ENCODE measurements around the gene INPP5J. TPM values are rescaled to one million over a fixed set of nuclear protein-coding genes. Genes with fewer than 3 reads are reported as not detected.

The INPP5J gene
- total RNA-seq, 2 donors from 2014 or later = 18.3 to 18.4 TPM

GRCh38 chr22:31079095-31079642 is 43.6 kb upstream of the INPP5J start:
- peaks cover 23% of the 10 kb centered on the region for H3K4me1 ChIP-seq
- H3K9ac ChIP-seq (ENCODE audit: low read depth in 2 of 2, low read length in 2 of 2) = peak overlapping the region in 1 of 2 donors; percentile 53
- no peak for TF ChIP-seq CTCF (IDR thresholded peaks at IDR 0.05)
- H3K27me3 ChIP-seq = no peaks in the 10 kb centered on the region
- H3K9me3 ChIP-seq = no peaks in the 10 kb centered on the region
- no peaks in the 10 kb centered on the region for H3K36me3 ChIP-seq
- intact Hi-C loops (cut with DNase I) = no loop called here
- no peak overlapping the region for H3K4me3 ChIP-seq
- DNase-seq = peak; percentile 86
- H3K27ac ChIP-seq = peak overlapping the region; percentile 86

- TF ChIP-seq CTCF (IDR thresholded peaks at IDR 0.05) = no peak
- peak overlapping the region; percentile 86 for H3K27ac ChIP-seq
- peak overlapping the region; percentile 37 to 98 for H3K9ac ChIP-seq (ENCODE audit: low read depth in 2 of 2, low read length in 2 of 2)
- intact Hi-C loops (cut with DNase I) = loop anchor here (5.0 kb wide), 1 partner anchor 113 kb away; the partner anchor contains the start of genes MORC2 and TUG1
- H3K36me3 ChIP-seq = no peaks in the 10 kb centered on the region
- no peaks in the 10 kb centered on the region for H3K9me3 ChIP-seq
- no peak for DNase-seq
- H3K4me3 ChIP-seq = peak overlapping the region; percentile 61
- H3K4me1 ChIP-seq = peaks cover 26% of the 10 kb centered on the region
- no peaks in the 10 kb centered on the region for H3K27me3 ChIP-seq
Observed at GRCh38 chr22:31080164-31080847, 42.5 kb upstream of the INPP5J start.

- H3K4me3 ChIP-seq = peak within 1 kb of the TSS; percentile 61
- intact Hi-C loops (cut with DNase I) = loop anchor here (5.0 kb wide), 1 partner anchor 114 kb away; the partner anchor contains the start of genes MORC2 and TUG1
- H3K4me1 ChIP-seq = peaks cover 28% of the 10 kb centered on the region
- H3K9me3 ChIP-seq = no peaks in the 10 kb centered on the region
- DNase-seq = peak; percentile 98
- no peaks in the 10 kb centered on the region for H3K36me3 ChIP-seq
- no peak for TF ChIP-seq CTCF (IDR thresholded peaks at IDR 0.05)
- no peaks in the 10 kb centered on the region for H3K27me3 ChIP-seq
- H3K9ac ChIP-seq (ENCODE audit: low read depth in 2 of 2, low read length in 2 of 2) = peak within 1 kb of the TSS; percentile 85 to 98
- H3K27ac ChIP-seq = peak within 1 kb of the TSS; percentile 86
Observed at GRCh38 chr22:31080848-31081649, 41.7 kb upstream of the INPP5J start, which contains the start of gene SMTN. Gene SMTN, plus strand, starts transcription at chr22:31081318. Its CDS starts 1,941 bp downstream, at chr22:31083259.

- TF ChIP-seq CTCF (IDR thresholded peaks at IDR 0.05) = no peak
- Histone ChIP-seq H3K36me3 (no peaks in the 10 kb centered on the region), H3K4me3 (peak overlapping the region; percentile 61), H3K27ac (peak overlapping the region; percentile 86), H3K27me3 (no peaks in the 10 kb centered on the region), H3K9me3 (no peaks in the 10 kb centered on the region), H3K4me1 (peaks cover 28% of the 10 kb centered on the region), H3K9ac (ENCODE audit: low read depth in 2 of 2, low read length in 2 of 2) (peak overlapping the region; percentile 85 to 98)
- intact Hi-C loops (cut with DNase I) = loop anchor here (5.0 kb wide), 1 partner anchor 115 kb away; the partner anchor contains the start of genes MORC2 and TUG1
- DNase-seq = no peak
Observed at GRCh38 chr22:31081963-31082605, 40.7 kb upstream of the INPP5J start.

Data from colonic mucosa (tissue), 4 donors.